ENCODE measurements around the gene CDR2L.
"Not testable (repeated sequence)": the region's sequence is repeated elsewhere in the genome, so short reads cannot be mapped to it uniquely, and the experiment has no call there.

The CDR2L gene

DNA sequence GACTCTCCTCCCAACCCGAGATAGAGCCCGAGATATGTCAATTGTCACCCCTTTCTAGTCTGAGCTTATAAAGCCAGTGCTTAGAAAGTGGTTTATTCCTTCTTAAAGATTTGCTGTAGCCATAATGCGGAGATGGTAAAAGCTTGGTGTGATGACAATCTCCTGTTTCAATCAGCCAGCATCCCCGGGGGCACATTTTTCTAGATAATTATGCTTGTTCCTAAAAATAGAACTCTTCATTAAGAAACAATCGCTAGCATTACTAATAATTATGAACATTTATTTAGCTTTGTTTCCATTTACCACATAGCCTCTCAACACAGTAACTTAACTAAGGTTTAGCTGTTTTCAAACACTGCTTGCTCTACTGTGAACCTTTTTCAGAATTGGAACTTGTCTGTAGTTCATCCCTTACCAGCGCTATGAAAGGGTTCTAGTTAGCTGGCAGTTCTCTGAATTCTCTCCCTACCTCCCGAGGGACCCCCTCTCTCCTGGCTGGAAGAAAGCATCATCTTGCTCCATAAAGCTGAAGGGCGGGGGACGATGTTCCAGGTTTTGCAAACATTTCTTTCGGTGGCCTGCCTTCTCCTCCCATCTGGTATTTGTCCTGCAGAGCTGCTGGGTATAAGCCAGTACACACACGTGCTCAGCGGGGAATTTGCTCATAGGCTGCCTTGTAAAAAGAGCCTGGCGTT, 24.1 kb downstream of the CDR2L start:
- peak; percentile 82 for DNase-seq (ENCODE audit: low spot score)

DNA sequence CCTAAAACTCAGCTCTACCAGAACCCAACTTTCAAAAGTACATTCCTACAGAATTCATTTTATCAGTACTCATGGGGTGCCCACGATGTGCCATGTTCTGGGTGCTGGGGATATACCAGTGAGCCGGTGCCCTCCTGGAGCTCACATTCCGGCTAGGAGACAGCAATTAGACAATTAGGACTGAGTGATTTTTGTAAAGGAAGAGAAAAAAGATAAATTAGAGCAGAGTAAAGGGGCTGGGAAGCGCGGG, 24.6 kb downstream of the CDR2L start:
- DNase-seq (ENCODE audit: low spot score) = no peak

DNA sequence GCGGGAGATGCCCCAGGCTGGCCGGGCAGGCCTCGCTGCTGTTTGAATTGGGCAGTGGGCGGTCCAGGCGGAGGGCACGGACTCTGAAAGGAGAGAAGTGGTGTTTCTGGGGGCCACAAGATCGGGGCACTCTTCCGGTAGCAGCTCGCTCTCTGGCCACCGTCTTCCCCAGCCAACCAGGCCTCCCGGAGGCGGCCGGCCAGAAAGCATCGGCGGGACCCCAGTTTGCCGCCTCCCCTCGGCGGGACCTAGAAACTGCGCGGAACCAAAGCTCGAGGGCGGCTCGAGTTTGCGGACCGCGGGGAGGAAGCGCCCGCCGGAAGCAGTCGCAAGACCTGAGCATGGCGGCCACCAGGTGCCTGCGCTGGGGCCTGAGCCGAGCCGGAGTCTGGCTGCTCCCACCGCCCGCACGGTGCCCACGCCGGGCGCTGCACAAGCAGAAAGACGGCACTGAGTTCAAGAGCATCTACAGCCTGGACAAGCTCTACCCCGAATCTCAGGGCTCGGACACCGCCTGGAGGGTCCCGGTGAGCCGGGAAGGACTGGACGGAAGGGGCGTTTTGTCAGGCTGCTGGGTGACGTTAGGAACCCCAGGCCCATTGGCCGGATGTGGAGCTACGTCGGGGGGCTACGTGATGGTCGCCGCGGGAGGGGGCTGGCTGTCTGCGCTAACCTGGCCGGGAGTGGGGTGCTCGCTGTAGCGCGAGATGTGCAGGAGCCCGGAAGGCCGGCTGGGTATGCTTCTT, 25.1 kb downstream of the CDR2L start, which contains the start of gene MRPL58:
TSS of gene MRPL58 (plus strand) at position 325 of the 746 bp plus-strand sequence. CDS start at position 342, 17 bp downstream.
- peak; percentile 93 for DNase-seq (ENCODE audit: low spot score)

DNA sequence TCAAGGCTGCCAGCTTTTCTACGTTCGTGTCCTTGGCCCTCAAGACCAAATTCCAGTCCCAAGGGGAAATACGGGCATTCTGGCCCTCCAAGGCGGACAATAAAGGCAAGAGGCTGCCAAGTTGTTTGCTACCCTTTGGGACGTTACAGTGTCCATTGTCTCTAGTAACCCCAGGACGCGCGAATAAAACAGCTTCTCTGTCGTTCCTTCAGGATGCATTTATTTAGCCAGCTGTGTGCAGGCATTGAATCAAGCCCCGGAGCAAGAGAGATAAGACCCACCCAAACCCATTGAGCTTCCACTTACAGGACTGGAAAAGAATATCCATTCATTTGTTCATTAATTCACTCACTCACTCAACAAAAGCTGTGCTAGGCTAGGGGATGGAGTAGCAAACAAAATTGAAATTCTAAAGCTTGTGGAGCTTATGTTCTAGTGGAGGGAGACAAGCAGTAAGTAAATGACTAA, 25.7 kb downstream of the CDR2L start:
- DNase-seq (ENCODE audit: low spot score) = no peak

DNA sequence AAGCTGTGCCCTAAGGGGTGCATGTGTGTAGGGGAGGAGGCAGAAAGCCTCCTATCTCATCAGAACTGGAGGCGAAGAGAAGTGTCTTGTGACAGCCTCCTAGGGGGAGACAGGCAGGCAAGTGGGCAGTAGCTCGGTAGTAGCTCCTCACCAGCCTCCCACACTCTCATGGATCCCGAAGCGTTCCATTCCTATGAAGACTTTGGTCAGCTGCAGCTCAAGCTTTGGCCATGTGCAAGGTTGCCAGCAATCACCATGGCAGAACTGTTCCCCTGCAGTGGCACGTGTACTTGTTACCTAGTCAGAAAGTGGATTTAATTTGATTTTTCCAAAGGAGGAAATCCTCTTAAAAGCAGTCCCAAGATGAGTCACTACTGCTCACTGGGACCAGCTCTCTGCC, 31.7 kb downstream of the CDR2L start:
- no peak for DNase-seq (ENCODE audit: low spot score)

DNA sequence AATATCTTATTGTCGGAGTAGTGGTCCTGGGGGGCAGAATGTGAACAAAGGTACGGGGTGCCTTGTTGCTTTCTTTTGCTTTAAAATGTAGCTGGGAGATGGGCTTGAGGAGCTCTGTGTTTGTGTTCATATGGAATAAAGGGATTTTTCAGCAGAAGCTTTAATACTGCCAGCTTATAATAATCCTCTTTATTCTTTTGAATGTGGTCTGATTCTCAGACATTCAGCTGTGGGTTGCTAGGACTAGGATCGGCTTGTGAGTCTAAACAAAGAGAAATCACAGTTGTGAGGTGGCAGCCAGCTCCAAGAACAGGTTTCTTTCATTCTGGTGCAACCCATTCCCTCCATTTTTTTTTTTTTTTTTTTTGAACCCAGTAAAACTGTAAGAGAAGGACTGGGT, 32.3 kb downstream of the CDR2L start:
- DNase-seq (ENCODE audit: low spot score) = no peak

DNA sequence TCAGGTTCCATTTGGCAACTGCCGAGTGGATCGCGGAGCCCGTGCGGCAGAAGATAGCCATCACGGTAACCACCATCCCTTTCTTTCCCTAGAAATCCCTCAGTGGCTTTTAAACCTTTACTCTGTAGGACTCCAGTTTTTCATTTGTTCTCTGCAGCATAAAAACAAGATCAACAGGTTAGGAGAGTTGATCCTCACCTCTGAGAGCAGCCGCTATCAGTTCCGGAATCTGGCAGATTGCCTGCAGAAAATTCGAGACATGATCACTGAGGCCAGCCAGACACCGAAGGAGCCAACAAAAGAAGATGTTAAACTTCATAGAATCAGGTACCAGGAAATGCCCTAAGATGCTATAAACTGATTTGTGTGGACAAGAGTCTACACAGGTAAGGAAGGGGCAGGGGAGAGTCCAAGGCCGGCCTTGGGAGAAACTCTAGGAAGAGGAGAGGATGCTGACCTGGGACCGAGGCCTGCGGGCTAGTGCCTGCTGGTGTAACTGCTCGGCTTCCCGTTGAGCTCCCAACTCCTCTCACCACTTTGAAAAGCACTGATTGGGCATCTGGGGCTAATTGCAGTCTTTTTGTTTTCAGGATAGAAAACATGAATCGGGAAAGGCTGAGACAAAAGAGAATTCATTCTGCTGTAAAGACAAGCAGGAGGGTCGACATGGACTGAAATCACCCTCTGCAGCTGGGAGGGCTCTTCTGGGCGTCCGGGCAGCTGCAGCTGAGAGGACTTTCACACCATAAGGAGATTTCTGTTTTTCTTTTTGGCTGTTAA, 33.1 kb downstream of the CDR2L start:
- no peak for DNase-seq (ENCODE audit: low spot score)

DNA sequence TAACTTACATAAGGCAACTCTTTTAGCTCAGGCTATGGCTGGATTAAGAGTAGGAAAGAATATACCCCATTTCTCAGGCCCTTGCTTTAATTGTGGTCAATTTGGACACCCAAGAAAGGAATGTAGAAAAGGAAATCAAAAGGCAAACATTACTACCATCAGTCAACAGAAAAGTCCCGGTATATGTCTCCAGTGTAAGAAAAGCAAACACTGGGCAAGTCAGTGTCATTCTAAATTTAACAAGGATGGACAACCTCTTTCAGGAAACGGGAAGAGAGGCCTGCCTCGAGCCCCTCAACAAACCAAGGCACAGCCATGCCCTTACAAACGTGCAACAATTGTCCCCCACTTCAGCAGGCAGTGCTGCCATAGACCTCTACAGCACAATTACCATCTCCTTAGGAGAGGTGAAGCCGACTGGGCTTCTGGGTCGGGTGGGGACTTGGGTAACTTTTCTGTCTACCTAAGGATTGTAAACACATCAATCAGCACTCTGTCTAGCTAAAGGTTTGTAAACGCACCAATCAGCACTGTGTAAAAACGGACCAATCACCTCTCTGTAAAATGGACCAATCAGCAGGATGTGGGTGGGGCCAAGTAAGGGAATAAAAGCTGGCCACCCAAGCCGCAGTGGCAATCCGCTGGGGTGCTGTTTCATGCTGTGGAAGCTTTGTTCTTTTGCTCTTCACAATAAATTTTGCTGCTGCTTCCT, 37.4 kb downstream of the CDR2L start:
- no peak for DNase-seq (ENCODE audit: low spot score)

DNA sequence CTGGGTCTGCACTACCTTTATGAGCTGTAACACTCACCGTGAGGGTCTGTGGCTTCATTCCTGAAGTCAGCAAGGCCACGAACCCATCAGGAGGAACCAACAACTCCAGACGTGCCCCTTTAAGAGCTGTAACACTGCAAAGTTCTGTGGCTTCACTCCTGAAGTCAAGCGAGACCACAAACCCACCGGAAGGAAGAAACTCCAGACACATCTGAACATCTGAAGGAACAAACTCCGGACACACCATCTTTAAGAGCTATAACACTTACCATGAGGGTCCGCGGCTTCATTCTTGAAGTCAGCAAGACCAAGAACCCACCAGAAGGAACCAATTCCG, 37.9 kb downstream of the CDR2L start:
- DNase-seq (ENCODE audit: low spot score) = not testable (repeated sequence)

DNA sequence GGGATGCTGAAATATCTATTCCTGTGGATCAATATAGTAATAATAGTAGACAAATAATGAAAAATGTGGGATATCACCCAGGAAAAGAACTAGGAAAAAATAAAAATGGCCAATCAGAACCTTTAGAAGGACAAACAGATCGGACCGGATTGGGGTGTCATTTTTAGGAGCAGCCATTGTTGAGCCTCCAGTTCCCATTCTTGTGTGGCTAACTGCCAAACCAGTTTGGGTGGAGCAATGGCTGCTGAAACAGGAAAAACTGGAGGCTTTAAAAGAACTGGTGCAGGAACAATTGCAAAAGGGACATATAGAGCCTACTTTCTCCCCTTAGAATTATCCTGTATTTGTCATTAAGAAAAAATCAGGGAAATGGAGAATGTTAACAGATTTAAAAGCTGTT, 39.2 kb downstream of the CDR2L start:
- DNase-seq (ENCODE audit: low spot score) = not testable (repeated sequence)

DNA sequence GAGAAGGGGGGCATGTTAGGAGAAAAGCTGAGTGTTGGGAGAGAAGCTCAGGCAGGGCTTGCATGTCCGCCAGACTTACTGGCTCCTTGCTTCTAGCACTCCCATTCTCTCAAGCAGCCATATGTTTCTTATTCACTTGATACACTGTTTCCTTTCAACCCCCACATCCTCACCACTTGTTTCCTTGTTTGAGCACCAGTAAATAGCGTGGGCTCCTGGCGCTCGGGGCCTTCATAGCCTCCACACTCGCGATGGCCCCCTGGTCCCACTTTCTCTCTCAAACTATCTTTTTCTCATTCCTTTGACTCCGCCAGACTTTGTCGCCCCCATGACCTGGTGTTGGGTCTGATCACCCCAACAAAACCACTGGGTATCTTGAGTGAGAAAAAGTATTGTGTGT, 42.7 kb downstream of the CDR2L start:
- DNase-seq (ENCODE audit: low spot score) = no peak

DNA sequence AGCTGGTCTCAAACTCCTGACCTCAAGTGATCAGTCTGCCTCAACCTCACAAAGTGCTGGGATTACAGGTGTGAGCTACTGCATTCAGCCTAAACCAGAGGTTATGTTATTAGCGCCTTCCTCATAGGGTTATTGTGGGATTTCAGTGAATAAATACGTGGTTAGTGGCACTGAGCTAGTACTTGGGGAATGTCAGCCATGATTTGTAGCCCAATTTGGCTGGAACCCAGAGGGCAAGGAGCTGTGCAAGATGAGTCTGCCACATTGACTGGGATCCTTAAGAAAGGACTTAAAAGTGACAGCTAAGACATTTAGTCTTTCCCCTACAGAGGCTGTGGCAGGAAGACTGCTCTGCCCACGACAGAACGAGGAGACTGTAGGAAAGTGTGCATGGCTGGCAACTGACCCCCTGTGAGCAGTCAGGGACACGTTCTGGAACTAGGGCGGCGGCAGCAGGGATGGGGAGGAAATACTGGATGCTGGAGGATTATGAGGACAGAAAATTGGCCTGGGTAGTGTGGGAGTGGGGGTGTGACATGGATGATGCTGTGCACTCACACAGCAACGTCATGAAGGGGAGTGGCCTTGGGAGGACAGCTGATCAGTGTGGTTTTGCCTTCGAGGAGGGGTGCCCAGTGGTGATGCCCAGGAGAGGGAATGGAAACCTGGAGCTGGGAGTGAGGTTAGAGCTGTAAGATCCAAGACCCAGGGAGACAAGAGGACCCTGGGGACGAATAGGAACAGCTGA, 44.7 kb downstream of the CDR2L start:
- DNase-seq (ENCODE audit: low spot score) = peak; percentile 76

DNA sequence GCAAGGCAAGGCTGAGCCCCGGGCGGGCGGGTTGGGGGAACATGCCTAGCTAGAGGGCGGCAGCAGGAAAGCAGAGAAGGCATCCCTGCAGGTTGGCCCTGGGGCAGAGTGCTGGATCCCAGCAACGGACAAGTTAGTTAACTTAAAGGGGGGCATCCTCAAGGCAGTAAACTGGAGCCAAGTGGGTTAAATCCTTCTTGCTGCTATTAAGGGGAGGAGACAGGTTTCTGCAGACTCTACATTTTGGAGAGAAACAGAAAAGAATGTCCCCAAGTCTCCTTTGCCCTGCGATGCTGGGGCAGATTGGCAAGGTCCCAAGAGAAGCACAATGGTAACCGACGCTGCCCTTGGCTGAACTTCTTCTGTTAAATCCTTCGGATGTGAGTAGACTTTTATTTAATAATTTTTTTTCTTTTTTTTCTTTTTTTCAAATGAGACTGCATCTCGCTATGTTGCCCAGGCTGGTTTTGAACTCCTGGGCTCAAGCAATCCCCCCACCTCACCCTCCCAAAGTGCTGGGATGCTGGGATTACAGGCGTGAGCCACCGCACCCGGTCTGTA, 45.4 kb downstream of the CDR2L start:
- no peak for DNase-seq (ENCODE audit: low spot score)

DNA sequence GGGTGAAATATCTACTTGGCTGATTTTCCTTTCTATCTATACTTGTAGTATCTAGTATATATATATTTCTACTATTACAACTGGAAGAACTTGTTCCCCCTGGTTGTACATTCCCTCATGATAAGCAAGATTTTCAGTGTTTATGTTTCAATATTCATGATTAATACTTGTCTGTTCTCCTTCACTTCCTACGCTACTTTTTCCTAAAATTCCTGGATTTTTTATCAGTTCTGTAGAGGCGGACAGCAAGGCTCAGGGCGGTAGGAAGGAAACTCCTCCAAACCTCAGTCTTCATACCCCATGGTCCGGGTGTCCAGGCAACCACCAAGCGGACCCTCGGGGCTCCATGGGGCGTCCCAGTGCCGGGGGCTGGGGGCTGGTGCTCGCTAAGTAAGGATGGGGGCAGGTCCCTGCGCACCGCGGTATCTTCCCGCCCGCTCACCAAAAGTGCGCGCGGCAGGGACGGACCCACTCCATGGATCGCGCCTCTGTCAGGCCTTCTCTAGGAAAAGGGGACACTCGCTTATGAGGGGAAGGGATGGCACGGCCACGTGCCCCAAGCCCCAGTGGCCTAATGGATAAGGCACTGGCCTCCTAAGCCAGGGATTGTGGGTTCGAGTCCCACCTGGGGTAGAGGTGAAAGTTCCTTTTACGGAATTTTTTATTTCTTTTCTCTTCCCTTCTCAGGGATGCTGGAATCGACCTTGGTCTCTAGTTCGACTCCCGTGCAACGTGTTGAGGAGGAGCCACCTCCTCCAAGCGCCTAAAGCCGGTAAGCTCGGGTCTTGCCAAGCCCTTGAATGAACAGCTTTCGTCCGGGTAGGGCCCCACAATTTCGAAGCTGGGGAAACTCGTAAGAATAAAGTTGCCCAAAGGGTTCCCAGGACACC, 46.2 kb downstream of the CDR2L start:
- peak; percentile 98 for DNase-seq (ENCODE audit: low spot score)

DNA sequence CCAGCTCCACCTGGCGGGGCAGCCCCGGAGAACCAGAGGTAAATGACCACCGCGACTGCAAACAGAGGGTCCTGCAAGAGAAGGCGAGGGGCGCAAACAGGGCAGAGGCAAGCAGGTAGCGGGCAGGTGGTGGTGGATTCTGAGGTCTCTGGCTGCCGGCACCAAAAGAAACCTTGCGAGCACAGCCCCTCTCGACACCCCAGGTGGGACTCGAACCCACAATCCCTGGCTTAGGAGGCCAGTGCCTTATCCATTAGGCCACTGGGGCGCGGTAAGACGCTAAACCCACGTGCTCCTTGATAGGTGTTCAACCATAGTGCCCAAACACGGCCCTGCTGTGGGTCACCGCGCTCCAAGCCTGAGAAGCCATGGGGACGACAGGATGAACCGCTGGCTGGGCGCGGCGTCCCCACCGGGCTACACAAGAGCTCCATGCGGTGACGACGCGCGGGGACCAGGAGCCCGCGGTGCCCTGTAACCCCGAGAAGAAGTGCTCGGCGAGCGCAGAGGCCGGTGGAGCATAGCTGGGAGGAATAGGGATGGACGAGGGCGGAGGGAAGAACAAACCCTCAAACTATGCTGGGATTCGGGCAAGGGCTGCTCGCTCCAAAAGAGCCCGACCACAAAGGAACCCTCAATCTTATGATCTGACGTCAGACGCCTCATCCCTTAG, 46.9 kb downstream of the CDR2L start:
- peak; percentile 92 for DNase-seq (ENCODE audit: low spot score)

DNA sequence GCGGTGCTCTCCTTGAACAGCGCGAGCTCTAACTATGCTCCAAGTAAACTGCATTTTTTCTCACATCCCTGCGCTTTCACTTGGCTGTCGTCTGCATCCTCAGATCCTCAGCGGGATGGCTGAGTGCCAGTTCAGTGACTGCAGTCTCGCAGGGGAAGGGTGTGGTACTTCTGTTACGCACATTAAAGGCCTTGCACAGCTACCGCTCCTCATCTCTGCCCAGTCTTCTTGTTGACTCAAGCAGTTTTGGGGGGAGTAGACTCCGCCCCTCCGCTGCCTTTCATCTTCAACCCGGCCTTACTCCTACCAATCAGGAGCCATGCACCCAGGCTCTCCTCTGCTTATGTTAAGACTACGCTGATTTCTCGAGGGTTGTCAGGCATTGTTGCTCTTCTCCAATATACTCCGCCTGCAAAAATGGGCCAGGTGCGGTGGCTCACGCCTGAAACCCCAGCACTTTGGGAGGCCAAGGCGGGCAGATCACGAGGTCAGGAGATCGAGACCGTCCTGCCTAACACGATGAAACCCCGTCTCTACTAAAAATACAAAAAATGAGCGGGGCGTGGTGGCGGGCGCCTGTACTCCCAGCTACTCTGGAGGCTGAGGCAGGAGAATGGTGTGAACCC, 49.3 kb downstream of the CDR2L start:
- DNase-seq (ENCODE audit: low spot score) = peak; percentile 80

DNA sequence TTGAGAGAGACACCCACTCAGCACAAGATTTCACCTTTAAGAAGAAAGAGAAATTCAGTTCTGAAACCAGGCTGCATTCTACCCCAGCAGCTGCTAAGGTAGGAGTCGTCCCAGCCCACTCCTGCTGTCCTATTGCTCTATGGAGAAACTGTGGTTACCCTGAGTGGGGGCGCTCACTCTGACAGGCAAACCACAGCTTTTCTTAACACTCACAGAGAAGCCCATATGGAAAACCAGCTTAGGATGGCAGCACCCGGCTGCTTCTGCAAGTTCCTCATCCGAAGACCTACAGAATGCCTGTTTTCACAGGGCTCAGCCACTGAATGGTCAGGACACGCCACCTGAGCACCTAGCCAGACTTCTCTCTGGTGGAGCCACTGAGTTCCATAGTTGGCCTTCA, 51.8 kb downstream of the CDR2L start:
- DNase-seq (ENCODE audit: low spot score) = no peak

DNA sequence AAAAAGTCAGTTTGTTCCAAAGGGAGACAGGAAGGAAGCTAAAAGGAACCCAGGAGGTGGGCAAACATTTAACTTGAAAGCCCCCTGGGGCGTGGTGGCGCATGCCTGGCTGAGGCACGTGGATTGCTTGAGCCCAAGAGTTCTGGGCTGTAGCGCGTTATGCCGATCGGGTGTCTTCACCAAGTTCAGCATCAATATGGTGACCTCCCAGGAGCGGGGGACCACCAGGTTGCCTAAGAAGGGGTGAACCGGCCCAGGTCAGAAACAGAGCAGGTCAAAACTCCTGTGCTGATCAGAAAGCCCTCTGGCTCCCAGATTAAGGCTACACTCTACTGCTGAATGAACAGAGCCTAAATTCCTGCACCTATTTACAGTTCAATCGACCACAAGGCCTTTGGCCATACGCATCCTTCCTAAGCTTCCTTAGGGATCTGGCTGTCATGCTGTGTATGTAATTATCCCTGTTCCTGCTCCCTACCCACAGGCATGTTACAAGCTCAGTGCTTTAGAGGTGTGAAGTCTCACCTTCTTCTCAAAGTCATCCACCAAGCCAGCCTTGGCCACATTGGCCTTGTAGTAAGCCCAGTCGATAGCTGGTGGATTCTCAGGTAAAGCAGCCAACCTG, 54.3 kb downstream of the CDR2L start:
- no peak for DNase-seq (ENCODE audit: low spot score)

DNA sequence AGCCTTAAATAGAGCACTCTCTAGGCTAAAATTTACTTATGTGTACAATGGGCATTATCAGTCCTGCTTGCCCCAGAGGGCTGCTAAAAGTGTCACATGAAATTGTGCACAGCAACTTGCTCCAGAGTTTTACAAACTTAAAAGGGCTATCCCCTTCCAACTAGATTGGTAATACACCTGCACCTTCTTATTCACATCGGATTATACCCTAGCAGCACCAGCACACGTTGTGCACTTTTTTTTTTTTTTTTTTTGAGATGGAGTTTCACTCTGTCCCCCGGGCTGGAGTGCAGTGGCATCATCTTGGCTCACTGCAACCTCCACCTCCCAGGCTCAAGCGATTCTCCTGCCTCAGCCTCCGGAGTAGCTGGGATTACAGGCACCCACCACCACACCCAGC, 56.4 kb downstream of the CDR2L start:
- DNase-seq (ENCODE audit: low spot score) = not testable (repeated sequence)
